SK-N-SH (cell line): ENCODE measurements around the gene COL21A1. TPM values are rescaled to one million over a fixed set of nuclear protein-coding genes. Genes with fewer than 3 reads are reported as not detected.

Source experiments
- CTCF ChIA-PET: fragments of 300-600, 350-600 bp; formaldehyde crosslinking; extraction: SDS; loops from one replicate; lab custom pipeline; 2021; lab: Yijun Ruan, JAX
- POLR2A ChIA-PET: fragments of 350-600 bp; sonication (Branson Sonifier 250); formaldehyde crosslinking; extraction: SDS; loops from one replicate; lab custom pipeline; 2020; ENCODE audit warnings: antibody characterized with exemption, inconsistent platforms; lab: Yijun Ruan, JAX
- DNase-seq: peaks from one replicate; pipeline ENCODE4 v3.0.0; 2012
- H2AFZ ChIP-seq: fragments of 200-600 bp; sonication (generic); 2 replicates; pipeline ENCODE4 v1.8.1; 2016; ENCODE audit warnings: antibody characterized with exemption, mild to moderate bottlenecking, low read depth
- H3F3A ChIP-seq: fragments of 200-600 bp; sonication (generic); replicated peaks from 2 replicates; pipeline ENCODE3; 2016; ENCODE audit warnings: antibody characterized with exemption, mild to moderate bottlenecking; ENCODE audit not compliant: insufficient read depth
- H3K27ac ChIP-seq, 2 experiments: fragments of 200-500 bp in 1 of 2; fragments of 200-600 bp in 1 of 2; sonication (Bioruptor generic) in 1 of 2; sonication (generic), shearing (Covaris generic) in 1 of 2; 2 replicates each; pipeline versions ENCODE4 v1.5.1 to v1.6.1; 2014 to 2016; ENCODE audit warnings: low read depth in 2 of 2, inconsistent platforms in 1 of 2, low read length in 1 of 2, mild to moderate bottlenecking in 1 of 2, mixed read lengths in 1 of 2
- H3K27me3 ChIP-seq: fragments of 200-600 bp; sonication (generic), shearing (Covaris generic); 2 replicates; pipeline ENCODE4 v1.6.1; 2016; ENCODE audit warnings: mixed run types; ENCODE audit not compliant: insufficient read depth
- H3K36me3 ChIP-seq, 2 experiments: fragments of 200-500 bp in 1 of 2; fragments of 200-600 bp in 1 of 2; sonication (Bioruptor generic) in 1 of 2; sonication (generic) in 1 of 2; replicated peaks in 1 of 2; 2 replicates each; pipeline versions ENCODE3 to v1.5.1; 2014 to 2016; ENCODE audit warnings: low read length in 1 of 2, mild to moderate bottlenecking in 1 of 2; ENCODE audit not compliant: insufficient read depth in 2 of 2, control insufficient read depth in 1 of 2
- H3K4me1 ChIP-seq, 2 experiments: fragments of 200-500 bp in 1 of 2; fragments of 200-600 bp in 1 of 2; sonication (Bioruptor generic) in 1 of 2; sonication (generic), shearing (Covaris generic) in 1 of 2; 2 replicates each; pipeline versions ENCODE4 v1.5.1 to v1.6.1; 2014 to 2016; ENCODE audit warnings: low read depth in 1 of 2, low read length in 1 of 2, mixed run types in 1 of 2; ENCODE audit not compliant: insufficient read depth in 2 of 2, control insufficient read depth in 1 of 2
- H3K4me2 ChIP-seq: fragments of 200-600 bp; sonication (generic), shearing (Covaris generic); 2 replicates; pipeline ENCODE4 v1.6.1; 2017; ENCODE audit warnings: mixed run types
- H3K4me3 ChIP-seq, 2 experiments: fragments of 200-500 bp in 1 of 2; fragments of 200-600 bp in 1 of 2; sonication (Bioruptor generic) in 1 of 2; sonication (generic), shearing (Covaris generic) in 1 of 2; 2 replicates each; pipeline versions ENCODE4 v1.5.1 to v1.8.1; 2014 to 2016; ENCODE audit warnings: low read depth in 2 of 2, inconsistent platforms in 1 of 2, low read length in 1 of 2, mild to moderate bottlenecking in 1 of 2, mixed read lengths in 1 of 2, moderate library complexity in 1 of 2
- H3K79me2 ChIP-seq: fragments of 200-600 bp; sonication (generic); 2 replicates; pipeline ENCODE4 v1.8.1; 2017; ENCODE audit warnings: mild to moderate bottlenecking; ENCODE audit not compliant: insufficient read depth
- H3K9ac ChIP-seq: fragments of 200-600 bp; sonication (generic); 2 replicates; pipeline ENCODE4 v1.6.1; 2017; ENCODE audit warnings: mixed run types
- H3K9me2 ChIP-seq: fragments of 200-600 bp; sonication (generic); 2 replicates; pipeline ENCODE4 v1.6.1; 2017; ENCODE audit warnings: mixed run types
- H3K9me3 ChIP-seq: fragments of 200-600 bp; sonication (generic); 2 replicates; pipeline ENCODE4 v1.6.1; 2017; ENCODE audit warnings: mixed run types, mild to moderate bottlenecking, moderate library complexity
- H4K20me1 ChIP-seq: fragments of 200-600 bp; sonication (generic); 2 replicates; pipeline ENCODE4 v1.6.1; 2017; ENCODE audit warnings: mild to moderate bottlenecking, mixed run types; ENCODE audit not compliant: insufficient read depth
- CHD2 ChIP-seq: fragments of 150-350 bp; IDR thresholded peaks from 2 replicates; pipeline ENCODE4 v1.6.1; 2018; ENCODE audit warnings: low read length; ENCODE audit not compliant: partially characterized antibody
- ELF1 ChIP-seq: IDR thresholded peaks from 2 replicates; pipeline ENCODE4 v1.4.0; 2012
- EP300 ChIP-seq, 2 experiments: IDR thresholded peaks; 2 replicates each; pipeline versions ENCODE4 v1.4.0 to v1.6.1; 2012; ENCODE audit warnings: borderline replicate concordance in 1 of 2, low read depth in 1 of 2, low read length in 1 of 2
- FOSL2 ChIP-seq: IDR thresholded peaks from 2 replicates; pipeline ENCODE4 v1.4.0; 2012; ENCODE audit warnings: low read depth, mild to moderate bottlenecking, moderate library complexity, borderline replicate concordance
- GABPA ChIP-seq: IDR thresholded peaks from 2 replicates; pipeline ENCODE4 v1.4.0; 2012; ENCODE audit warnings: low read depth, mild to moderate bottlenecking
- GATA2 ChIP-seq: sonication (generic); formaldehyde crosslinking; IDR thresholded peaks from 2 replicates; pipeline ENCODE4 v1.5.0; 2020; ENCODE audit warnings: mild to moderate bottlenecking, missing genetic modification reagents
- MEF2A ChIP-seq: IDR thresholded peaks from 2 replicates; pipeline ENCODE4 v1.4.0; 2012; ENCODE audit warnings: low read depth, borderline replicate concordance
- NFIC ChIP-seq: IDR thresholded peaks from 2 replicates; pipeline ENCODE4 v1.4.0; 2012; ENCODE audit warnings: borderline replicate concordance
- POLR2AphosphoS5 ChIP-seq: IDR thresholded peaks from 2 replicates; pipeline ENCODE4 v1.6.1; 2012; ENCODE audit warnings: low read depth, low read length
- RCOR1 ChIP-seq: fragments of 150-350 bp; IDR thresholded peaks from 2 replicates; pipeline ENCODE4 v1.6.1; 2017; ENCODE audit warnings: antibody characterized with exemption, low read length
- RFX5 ChIP-seq: IDR thresholded peaks from 2 replicates; pipeline ENCODE4 v1.6.1; 2012; ENCODE audit warnings: mild to moderate bottlenecking, improper control_type of control experiment, low read length
- RXRA ChIP-seq: IDR thresholded peaks from 2 replicates; pipeline ENCODE4 v1.4.0; 2012; ENCODE audit warnings: low read depth, mild to moderate bottlenecking, borderline replicate concordance
- TAF1 ChIP-seq: IDR thresholded peaks from 2 replicates; pipeline ENCODE4 v1.6.1; 2012; ENCODE audit warnings: low read depth, mild to moderate bottlenecking, low read length, moderate library complexity, borderline replicate concordance
- TEAD4 ChIP-seq: IDR thresholded peaks from 2 replicates; pipeline ENCODE4 v1.4.0; 2012; ENCODE audit warnings: mild to moderate bottlenecking, borderline replicate concordance; ENCODE audit not compliant: insufficient read depth
- USF2 ChIP-seq: fragments of 150-350 bp; IDR thresholded peaks from 2 replicates; pipeline ENCODE4 v1.6.1; 2017; ENCODE audit warnings: antibody characterized with exemption, low read length, low read depth, borderline replicate concordance
- YY1 ChIP-seq: IDR thresholded peaks from 2 replicates; pipeline ENCODE4 v1.4.0; 2012; ENCODE audit warnings: low read depth, mild to moderate bottlenecking
- WGBS: methylation state at CpG from one replicate; pipeline ENCODE4 v1.1.6; 2017; ENCODE audit warnings: low lambda C conversion rate; 5-methylcytosine and 5-hydroxymethylcytosine counted together
- polyA plus RNA-seq, 3 experiments: library from polyadenylated mRNA; depleted of rRNA; stranded (reverse); fragments of >200 nt; gene quantifications; 2 replicates each; pipeline ENCODE4 v1.2.3, GENCODE V29; 2012
- TF ChIP-seq, protein P1 (sequence below): IDR thresholded peaks from 2 replicates; pipeline ENCODE4; 2012

The COL21A1 gene
- polyA plus RNA-seq, 1 of the 3 experiments (the other 2 are of a cell fraction) = 0.07 TPM

- TF ChIP-seq RXRA = no peak
- no peak for TF ChIP-seq GATA2 (CRISPR knock-in tag)
- no peak for TF ChIP-seq YY1
- no peak for TF ChIP-seq FOSL2
These were observed 91.7 kb downstream of the COL21A1 start (continued) for GRCh38 chr6:56155634-56156141.

GRCh38 chr6:56154076-56154475, 93.3 kb downstream of the COL21A1 start:
- Histone ChIP-seq H3K36me3 (no peaks in the 10 kb centered on the region), H3F3A (no peaks in the 10 kb centered on the region), H3K27ac (no peak overlapping the region), H3K27me3 (no peaks in the 10 kb centered on the region), H3K4me1 (peaks cover 0 to 2% of the 10 kb centered on the region in 2 experiments; a peak in 1 of 4 replicates), H4K20me1 (no peaks in the 10 kb centered on the region), H3K9ac (no peak overlapping the region), H3K9me2 (no peaks in the 10 kb centered on the region), H3K79me2 (no peaks in the 10 kb centered on the region), H2AFZ (no peak overlapping the region), H3K4me3 (no peak overlapping the region), H3K9me3 (no peaks in the 10 kb centered on the region), H3K4me2 (no peak overlapping the region)
- DNase-seq = no peak
- CTCF ChIA-PET = no interaction called here
- TF ChIP-seq ELF1 = no peak
- no peak for TF ChIP-seq CHD2
- TF ChIP-seq, protein P1, sequence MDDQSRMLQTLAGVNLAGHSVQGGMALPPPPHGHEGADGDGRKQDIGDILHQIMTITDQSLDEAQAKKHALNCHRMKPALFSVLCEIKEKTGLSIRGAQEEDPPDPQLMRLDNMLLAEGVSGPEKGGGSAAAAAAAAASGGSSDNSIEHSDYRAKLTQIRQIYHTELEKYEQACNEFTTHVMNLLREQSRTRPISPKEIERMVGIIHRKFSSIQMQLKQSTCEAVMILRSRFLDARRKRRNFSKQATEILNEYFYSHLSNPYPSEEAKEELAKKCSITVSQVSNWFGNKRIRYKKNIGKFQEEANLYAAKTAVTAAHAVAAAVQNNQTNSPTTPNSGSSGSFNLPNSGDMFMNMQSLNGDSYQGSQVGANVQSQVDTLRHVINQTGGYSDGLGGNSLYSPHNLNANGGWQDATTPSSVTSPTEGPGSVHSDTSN = no peak
- TF ChIP-seq FOSL2 = no peak
- no peak for TF ChIP-seq POLR2AphosphoS5
- no peak for TF ChIP-seq NFIC
- no peak for TF ChIP-seq TEAD4
- no peak for TF ChIP-seq RFX5
- no peak for TF ChIP-seq EP300 (IDR thresholded peaks at IDR 0.05; ENCODE audit: borderline replicate concordance in 1 of 2, low read depth in 1 of 2, low read length in 1 of 2)
- no peak for TF ChIP-seq USF2
- no peak for TF ChIP-seq RCOR1
- no peak for TF ChIP-seq RXRA
- no peak for TF ChIP-seq MEF2A
- no peak for TF ChIP-seq GATA2 (CRISPR knock-in tag)
- POLR2A ChIA-PET = no interaction called here

- H3K4me2 ChIP-seq = no peak overlapping the region
- DNase-seq = no peak
- WGBS = 56% methylated on average over 1 of the region's 1 CpG
- ChIA-PET CTCF (no interaction called here), POLR2A (no interaction called here)
- no peaks in the 10 kb centered on the region for H3K36me3 ChIP-seq
- H3K27me3 ChIP-seq = no peaks in the 10 kb centered on the region
- no peaks in the 10 kb centered on the region for H3K9me2 ChIP-seq
- TF ChIP-seq GABPA (no peak), MEF2A (no peak), TAF1 (no peak)
- no peak overlapping the region for H2AFZ ChIP-seq
- no peak overlapping the region for H3K9ac ChIP-seq
- no peaks in the 10 kb centered on the region for H3K9me3 ChIP-seq
- H3F3A ChIP-seq = peaks cover 4% of the 10 kb centered on the region
- no peaks in the 10 kb centered on the region for H3K79me2 ChIP-seq
- no peak overlapping the region for H3K27ac ChIP-seq
- H3K4me1 ChIP-seq = peaks cover 0 to 7% of the 10 kb centered on the region in 2 experiments; a peak in 1 of 4 replicates
- no peak overlapping the region for H3K4me3 ChIP-seq
- H4K20me1 ChIP-seq = no peaks in the 10 kb centered on the region
These were observed 94.8 kb downstream of the COL21A1 start for GRCh38 chr6:56152611-56153010.
